Measurements from ENCODE around the gene IGDCC3.

IGDCC3 gene

GRCh38 chr15:65379986-65380385 lies 2.2 kb upstream of the IGDCC3 start:
- Histone ChIP-seq H3K4me2 (no peak overlapping the region), H3K4me3 (IDR thresholded peaks at IDR 0.05; ENCODE audit: insufficient read depth, low read depth, low read length) (no peak overlapping the region), H3K9ac (no peak overlapping the region), H3K79me2 (ENCODE audit: insufficient read depth, low read depth) (no peaks in the 10 kb centered on the region), H3K36me3 (ENCODE audit: insufficient read depth) (no peaks in the 10 kb centered on the region), H4K20me1 (ENCODE audit: insufficient read depth) (no peaks in the 10 kb centered on the region), H3K27me3 (ENCODE audit: insufficient read depth, low read depth) (peaks cover 33% of the 10 kb centered on the region), H2AFZ (ENCODE audit: low read depth) (no peak overlapping the region), H3K4me1 (ENCODE audit: low read depth, poor library complexity, severe bottlenecking) (peaks cover 5% of the 10 kb centered on the region), H3K27ac (no peak overlapping the region)
- no peak for TF ChIP-seq CTCF (conservative IDR thresholded peaks at IDR 0.05; ENCODE audit: low read depth, low read length)

- Histone ChIP-seq H3K4me2 (peak overlapping the region; percentile 63), H3K27ac (no peak overlapping the region), H3K4me3 (IDR thresholded peaks at IDR 0.05; ENCODE audit: insufficient read depth, low read depth, low read length) (no peak overlapping the region), H2AFZ (ENCODE audit: low read depth) (peak overlapping the region; percentile 66; the same call in 1 of the 2 replicates), H3K36me3 (ENCODE audit: insufficient read depth) (no peaks in the 10 kb centered on the region), H3K9ac (no peak overlapping the region), H3K27me3 (ENCODE audit: insufficient read depth, low read depth) (peaks cover 41% of the 10 kb centered on the region), H3K4me1 (ENCODE audit: low read depth, poor library complexity, severe bottlenecking) (no peaks in the 10 kb centered on the region), H3K79me2 (ENCODE audit: insufficient read depth, low read depth) (no peaks in the 10 kb centered on the region), H4K20me1 (ENCODE audit: insufficient read depth) (no peaks in the 10 kb centered on the region)
- no peak for TF ChIP-seq CTCF (conservative IDR thresholded peaks at IDR 0.05; ENCODE audit: low read depth, low read length)
Observed at GRCh38 chr15:65377105-65377975, 462 bp downstream of the IGDCC3 start.

- H2AFZ ChIP-seq (ENCODE audit: low read depth) = peak overlapping the region; percentile 66; the same call in 1 of the 2 replicates
- H3K4me2 ChIP-seq = peak overlapping the region; percentile 63
- peaks cover 41% of the 10 kb centered on the region for H3K27me3 ChIP-seq (ENCODE audit: insufficient read depth, low read depth)
- H4K20me1 ChIP-seq (ENCODE audit: insufficient read depth) = no peaks in the 10 kb centered on the region
- no peaks in the 10 kb centered on the region for H3K36me3 ChIP-seq (ENCODE audit: insufficient read depth)
- no peak overlapping the region for H3K27ac ChIP-seq
- no peak overlapping the region for H3K9ac ChIP-seq
- H3K4me1 ChIP-seq (ENCODE audit: low read depth, poor library complexity, severe bottlenecking) = no peaks in the 10 kb centered on the region
- no peaks in the 10 kb centered on the region for H3K79me2 ChIP-seq (ENCODE audit: insufficient read depth, low read depth)
- no peak overlapping the region for H3K4me3 ChIP-seq (IDR thresholded peaks at IDR 0.05; ENCODE audit: insufficient read depth, low read depth, low read length)
- no peak for TF ChIP-seq CTCF (conservative IDR thresholded peaks at IDR 0.05; ENCODE audit: low read depth, low read length)
Observed at GRCh38 chr15:65376767-65377104, 1.1 kb downstream of the IGDCC3 start.

- no peak for TF ChIP-seq CTCF (conservative IDR thresholded peaks at IDR 0.05; ENCODE audit: low read depth, low read length)
- H4K20me1 ChIP-seq (ENCODE audit: insufficient read depth) = no peaks in the 10 kb centered on the region
- no peak overlapping the region for H2AFZ ChIP-seq (ENCODE audit: low read depth)
- H3K4me1 ChIP-seq (ENCODE audit: low read depth, poor library complexity, severe bottlenecking) = no peaks in the 10 kb centered on the region
- H3K27me3 ChIP-seq (ENCODE audit: insufficient read depth, low read depth) = peaks cover 41% of the 10 kb centered on the region
- H3K9ac ChIP-seq = no peak overlapping the region
- no peak overlapping the region for H3K4me2 ChIP-seq
- H3K27ac ChIP-seq = no peak overlapping the region
- H3K4me3 ChIP-seq (IDR thresholded peaks at IDR 0.05; ENCODE audit: insufficient read depth, low read depth, low read length) = no peak overlapping the region
- no peaks in the 10 kb centered on the region for H3K79me2 ChIP-seq (ENCODE audit: insufficient read depth, low read depth)
- H3K36me3 ChIP-seq (ENCODE audit: insufficient read depth) = no peaks in the 10 kb centered on the region
Observed at GRCh38 chr15:65375871-65376607, 1.8 kb downstream of the IGDCC3 start.
